ENCODE data around the gene SLIT2.

Gene SLIT2

DNA sequence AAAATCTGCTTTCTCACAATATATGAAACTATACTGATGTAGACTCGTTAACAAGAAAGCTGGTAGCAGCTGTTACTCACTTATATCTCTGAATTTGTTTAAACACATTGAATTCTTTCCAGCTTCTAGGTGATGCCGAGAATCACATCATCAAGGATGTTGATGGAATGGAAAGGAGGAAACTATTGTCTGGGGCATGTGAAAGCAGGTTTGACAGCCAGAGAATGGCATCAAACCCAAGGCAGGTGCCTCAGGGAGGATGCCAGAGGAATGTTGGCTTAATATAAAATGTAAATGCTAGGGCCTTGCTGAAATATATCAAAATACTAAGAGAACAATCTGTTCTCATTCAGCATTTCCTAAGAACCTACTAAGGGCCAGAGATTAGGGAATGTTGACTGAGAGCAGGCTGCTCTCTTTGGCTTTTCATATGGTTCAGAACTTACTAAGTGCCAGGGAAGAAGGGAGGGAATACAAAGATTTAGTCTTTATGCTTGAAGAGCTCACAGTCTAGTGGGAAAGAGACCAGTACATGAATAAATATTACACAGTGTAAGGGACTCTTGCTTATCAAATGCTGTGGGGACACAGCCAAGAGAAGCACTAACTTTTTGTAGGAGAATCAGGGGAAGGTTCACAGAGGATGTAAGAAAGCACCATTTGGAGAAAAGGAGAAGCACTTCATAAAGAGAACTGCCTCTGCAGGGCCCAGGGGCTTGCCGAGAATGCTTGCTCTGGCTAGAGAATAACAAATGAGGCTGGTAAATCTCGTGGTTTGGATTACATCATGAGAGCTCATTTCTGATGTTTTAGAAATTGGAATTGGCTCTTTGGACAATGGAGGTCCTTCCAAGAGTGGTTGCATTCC is 14.7 kb downstream of the SLIT2 start:
- DNase-seq: no peak

DNA sequence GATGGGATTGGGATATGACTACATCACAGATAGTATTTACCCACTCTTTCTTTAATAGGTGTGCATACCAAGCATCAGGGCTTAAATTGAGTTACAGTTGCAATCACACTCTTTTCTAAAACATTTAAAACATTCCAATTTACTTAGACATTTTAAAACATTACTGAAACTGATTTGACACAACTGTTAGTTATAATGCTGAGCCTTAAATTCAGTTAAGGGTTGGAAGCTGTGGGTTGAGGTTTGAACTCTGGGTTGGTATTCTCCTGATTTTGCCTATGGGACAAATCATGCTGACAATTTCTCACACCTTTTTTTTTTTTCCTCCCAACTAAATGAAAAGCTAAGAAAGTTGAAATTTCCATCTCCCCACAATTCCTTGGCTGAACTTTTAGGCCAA is 16.3 kb downstream of the SLIT2 start:
- no peak for DNase-seq

DNA sequence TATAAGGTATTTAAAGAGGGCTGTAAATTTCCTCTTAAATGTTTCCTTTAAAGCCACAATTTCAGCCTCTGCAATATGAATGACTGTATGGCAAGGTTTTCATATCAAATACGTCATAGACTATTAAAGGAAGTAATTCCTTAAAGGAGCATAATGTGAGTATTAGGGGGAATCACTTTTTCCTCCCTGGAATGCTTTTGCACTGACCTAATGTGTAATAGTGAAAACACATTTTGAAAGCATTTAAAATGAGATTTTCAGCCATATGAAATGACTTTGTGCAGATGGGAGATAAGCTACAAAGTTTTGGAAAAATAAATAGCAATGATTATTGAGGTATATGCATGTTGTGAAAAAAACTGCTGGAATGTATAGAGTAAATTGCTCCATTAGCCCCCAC is 17.6 kb downstream of the SLIT2 start:
- DNase-seq: no peak

DNA sequence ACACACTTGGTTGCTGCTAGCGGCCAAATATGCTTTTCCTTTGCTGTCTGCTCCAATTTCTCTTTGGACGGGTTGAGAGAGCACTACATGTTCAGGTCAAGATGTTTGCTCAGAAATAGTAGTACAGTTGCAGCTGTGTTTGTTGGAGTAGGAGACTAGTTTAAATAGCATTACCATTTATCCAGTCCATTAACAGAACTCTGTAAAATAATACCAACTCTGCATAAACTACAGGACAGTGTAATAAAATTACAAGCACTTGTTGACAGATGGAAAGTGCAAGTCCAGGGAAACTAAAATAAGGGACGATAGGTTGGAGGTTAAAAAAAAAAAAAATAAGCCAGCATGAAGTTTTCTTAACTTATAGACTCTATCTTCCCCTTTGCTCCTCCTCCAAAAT is 20.2 kb downstream of the SLIT2 start:
- DNase-seq: no peak

DNA sequence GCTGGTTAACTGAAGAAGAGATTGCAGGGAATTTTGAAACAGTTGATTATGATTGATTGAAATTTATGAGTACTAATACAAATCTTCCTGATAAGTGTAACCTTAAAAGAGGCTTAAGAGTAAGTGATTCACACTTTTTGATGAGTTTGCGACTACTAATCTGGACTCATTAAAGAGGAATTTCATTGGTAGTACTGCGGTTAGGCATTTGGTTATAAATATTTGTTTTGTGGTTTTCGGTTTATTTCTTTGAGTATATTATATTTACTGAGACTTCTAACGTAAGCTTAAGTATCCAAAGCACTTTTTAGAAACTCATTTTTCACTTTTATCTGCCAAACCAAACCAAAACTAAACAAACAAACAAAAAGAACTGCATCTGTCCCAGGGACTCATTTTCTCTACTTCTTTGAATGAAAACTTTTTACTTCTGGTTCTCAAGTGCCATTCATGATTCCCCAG is 20.7 kb downstream of the SLIT2 start:
- DNase-seq: no peak

DNA sequence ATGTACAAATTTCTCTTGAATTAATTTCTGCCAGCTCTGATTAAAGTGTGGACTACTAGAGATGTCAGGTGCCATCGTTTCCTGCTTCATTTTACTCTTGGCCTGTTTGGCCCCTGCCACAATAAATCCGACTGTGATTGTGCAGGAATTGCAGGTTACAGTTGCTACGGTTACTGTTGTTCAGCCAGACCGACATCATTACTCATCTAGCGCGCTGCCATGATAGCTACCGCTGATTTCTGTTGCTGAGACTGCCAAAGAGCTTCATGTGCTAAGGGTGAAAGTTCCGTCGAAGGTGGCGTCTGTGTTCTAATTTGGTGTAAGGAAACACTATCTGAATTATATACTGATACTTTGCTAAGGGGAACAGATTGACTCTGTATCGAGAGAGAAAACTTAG is 22.1 kb downstream of the SLIT2 start:
- no peak for DNase-seq

DNA sequence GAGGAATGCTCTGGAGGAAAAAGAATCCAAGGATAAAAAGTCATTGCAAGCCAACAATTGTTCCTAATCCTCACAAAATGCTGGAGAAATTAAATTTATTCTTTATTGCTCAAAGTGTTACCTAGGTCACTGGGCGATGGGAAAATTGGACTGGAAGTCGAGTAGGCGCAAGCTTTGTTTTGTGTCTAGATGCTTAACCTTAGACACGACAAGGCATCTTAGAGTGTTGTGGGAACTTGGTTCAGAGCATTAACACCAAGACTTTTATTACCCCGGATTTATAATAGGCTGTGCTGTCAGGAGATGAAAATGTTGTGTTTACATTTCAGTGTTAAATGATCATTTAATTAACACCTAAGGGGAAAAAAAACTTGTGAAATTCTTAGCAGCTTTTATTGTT is 25.1 kb downstream of the SLIT2 start:
- DNase-seq: no peak

DNA sequence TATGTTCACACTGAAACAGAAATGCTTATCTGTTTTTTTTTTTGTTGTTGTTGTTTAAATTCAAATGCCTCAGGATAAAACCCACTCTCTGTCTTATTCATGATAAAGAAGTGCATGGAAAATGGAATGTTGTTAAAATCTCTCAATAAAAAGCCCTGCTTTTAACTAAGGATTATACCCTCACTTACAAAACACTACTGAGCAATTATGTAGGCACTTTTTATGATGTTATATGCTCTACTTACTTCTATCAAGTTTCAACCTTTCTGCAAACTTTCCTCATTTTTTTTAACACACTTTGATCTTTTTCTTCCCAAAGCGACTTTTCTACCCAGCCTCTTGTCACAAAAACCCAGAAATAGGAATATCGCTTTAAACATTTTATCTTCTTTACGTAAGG is 26.5 kb downstream of the SLIT2 start:
- no peak for DNase-seq

DNA sequence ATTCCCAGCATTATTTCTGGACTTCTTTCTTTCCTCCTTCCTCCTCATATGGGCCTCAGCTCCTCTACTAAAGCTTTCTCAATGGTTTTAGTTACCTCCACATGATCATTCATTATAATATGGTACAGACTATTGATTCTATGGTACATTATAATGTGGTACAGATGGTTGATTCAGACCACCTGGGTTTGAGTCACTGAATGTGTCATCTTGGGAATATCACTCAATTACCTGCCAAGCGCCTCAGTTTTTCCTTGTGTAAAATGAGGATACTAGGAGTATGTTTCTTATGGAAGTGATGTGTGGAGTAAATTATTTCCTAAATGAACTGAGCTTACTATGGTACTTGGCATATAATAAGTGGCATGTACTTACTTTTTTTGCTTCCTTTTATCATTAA is 27.7 kb downstream of the SLIT2 start:
- DNase-seq: no peak

DNA sequence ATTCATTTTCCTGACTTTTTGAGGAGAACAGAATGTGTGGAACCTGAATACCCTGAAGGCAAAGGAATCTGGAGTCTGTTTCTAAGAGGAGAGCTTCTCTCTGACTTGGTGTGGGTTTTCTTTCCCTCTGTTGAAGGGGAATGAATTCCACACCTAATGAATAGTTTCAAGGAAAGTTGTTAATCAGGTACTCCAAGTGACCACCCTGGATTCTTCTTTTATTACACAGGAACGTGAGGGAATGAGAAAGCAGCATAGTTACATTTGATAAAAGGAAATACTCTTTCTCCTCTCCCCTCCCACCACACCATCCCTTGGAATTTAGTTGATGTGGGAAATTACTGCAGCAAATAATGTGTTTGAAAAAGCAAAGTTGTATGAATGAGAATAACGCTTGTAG is 29.7 kb downstream of the SLIT2 start:
- no peak for DNase-seq

DNA sequence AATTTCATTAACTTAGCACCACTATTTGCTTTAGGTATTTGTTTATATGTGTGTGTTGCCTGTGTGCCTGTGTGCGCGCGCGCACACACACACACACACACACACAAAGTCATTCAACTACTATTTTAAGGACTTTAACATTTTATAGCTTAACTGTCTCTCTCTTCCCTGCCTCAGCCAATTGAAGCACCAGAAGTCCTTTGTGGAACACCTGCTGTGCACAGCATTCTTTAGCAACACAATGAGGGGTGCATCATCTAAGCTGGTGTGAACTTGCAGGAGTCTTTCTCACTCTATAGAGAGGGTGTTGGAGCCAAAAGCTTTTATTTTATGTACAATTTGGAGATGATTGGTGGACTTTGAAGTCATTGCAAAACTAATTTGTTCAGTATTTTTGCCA is 31.3 kb downstream of the SLIT2 start:
- no peak for DNase-seq

DNA sequence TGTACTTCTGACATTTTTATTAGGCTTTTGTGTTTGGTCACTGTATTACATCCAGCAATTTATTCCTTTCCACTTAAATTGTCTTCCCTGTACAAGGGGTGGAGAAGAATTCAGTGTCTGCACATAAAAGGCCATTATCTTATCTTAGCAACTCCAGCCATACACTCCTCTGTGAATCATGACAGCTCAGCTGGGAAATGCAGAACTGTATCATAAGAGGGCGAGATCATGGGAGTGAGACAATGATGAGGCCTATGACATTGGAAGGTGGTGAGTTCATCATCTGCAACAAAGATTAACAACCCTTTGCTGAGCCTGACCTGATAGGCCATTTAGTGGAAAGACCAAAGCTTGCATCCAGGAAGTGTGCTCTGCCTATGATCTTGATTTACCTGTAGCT is 33.3 kb downstream of the SLIT2 start:
- DNase-seq: no peak

DNA sequence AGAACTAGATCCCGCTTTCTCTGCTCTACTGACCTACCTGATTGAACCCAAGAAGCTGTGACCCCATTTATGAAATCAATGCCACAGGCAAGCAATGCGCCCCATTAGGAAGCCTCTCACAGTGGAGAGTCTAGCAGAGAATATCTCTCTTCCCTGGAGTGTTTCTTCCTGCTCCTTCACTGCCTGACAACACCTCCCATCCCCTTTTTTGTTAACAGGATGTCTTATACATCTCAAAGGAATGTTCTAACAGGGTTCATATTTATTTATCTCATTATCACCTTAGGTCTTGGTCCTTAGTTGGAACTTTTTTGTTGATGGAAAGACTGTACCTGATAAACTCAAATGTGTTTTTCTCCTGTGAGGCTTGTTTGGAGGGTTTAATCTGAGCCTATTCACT is 35.5 kb downstream of the SLIT2 start:
- no peak for DNase-seq

DNA sequence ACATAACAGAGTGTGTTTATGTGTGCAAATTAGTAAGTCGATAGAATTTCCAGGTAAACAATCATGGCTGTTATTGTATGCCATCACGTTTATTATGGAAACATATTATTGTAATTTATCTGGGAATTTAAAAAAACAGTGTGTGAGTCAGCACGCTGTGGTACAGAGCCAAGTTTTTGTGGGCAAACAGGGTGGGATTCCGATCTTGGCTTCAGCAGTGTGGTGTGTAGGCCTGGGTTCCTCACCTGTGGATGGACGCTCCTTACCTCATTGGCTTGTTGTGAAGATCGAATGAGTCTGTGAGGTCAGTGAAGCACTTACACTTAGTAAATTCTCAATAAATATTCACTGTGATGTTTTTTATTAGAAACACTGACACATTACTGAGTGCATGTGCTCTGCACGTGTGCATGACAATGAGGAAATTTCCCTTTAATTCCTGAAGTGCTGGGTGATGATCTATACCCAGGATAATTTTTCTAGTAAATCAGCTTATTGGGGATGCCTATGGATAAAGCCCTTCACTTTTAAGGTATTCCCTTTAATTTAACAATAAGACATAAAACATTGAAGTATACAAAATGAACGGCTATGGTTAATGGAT is 36.4 kb downstream of the SLIT2 start:
- no peak for DNase-seq

DNA sequence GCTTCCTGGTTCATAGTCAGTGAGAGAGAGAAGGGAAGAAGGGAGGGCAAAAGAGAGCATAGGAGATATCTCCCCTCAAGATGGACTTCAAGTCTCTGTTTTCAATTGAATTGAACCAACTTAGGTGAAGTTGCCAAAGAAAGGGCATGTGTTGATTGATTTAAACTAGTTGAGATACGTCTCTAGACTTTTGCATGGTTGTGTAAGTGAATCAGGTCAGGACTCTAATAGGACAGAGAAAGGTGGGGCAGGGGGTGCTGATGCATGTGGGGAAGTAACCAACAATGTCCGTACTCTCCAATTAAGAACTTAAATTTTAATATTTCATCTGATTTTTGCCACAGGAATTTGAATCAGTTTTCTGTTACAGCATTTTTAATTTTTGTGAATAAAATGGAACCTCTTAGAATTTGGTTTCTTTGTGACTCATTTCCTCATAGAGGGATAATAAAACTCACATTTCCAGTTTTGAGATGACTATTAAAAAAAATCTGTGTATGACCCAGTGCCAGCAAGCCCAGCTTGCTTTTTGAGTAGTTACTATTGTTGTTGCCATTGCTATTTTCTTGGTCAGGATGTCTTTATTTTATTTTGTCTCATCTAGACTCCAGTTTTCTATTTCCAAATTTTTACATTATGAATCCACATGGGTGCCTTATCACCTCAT is 37.3 kb downstream of the SLIT2 start:
- DNase-seq: no peak

DNA sequence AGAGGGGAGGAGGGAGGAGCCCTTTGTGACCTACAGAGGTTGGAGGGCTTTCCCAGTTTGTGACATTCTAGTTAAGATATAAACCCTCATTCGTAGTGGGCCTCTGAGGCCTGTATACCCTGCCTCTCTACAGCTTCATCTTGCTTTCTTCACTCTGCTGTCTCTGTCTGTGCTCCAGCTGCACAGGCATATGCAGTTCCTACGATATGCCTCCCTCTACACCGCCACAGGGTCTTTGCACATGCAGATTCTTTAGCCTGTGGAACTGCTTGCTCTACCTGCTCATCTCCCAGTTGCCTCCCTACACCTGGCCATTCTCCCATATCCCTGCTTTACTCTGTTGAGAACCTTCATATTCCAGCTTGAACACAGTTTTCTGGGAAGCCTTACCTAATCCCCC is 38.1 kb downstream of the SLIT2 start:
- DNase-seq: no peak

DNA sequence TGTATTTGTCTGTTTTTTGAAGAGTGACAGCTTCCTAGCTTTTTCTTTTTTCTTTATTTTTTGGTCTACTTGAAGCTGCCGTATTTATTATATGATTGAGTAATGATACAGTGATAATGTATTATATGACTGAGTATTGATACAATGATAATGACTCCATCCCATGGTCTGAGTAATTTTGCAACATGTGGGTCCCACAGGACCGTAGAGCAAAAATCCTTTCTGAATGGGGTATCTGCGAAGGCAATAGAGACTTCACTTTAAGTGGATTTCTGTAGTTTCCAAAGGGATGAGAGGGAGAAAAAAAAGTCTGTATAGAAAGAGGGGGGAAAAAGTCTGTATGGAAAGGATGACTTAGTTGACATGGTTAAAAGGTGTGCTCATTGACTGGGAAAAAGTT is 41.0 kb downstream of the SLIT2 start:
- no peak for DNase-seq

DNA sequence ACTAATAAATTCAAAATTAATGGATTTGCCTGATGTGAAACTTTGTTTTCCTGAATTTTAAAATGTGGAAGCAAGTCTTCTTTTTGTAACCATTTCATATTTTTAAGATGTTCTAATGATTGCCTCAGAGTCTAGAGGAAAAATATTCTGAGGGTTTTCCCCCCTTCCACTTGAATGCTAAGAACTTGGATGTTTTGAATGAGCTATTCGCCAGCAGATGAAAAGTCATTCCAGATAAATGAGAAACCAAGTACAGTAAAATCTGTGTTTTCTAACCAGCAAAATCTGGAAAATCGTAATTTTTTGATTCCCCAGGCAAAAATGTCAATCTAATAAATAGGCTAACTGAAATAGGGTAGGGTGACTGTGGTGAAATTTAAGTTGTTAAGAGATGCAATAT is 45.6 kb downstream of the SLIT2 start:
- no peak for DNase-seq

DNA sequence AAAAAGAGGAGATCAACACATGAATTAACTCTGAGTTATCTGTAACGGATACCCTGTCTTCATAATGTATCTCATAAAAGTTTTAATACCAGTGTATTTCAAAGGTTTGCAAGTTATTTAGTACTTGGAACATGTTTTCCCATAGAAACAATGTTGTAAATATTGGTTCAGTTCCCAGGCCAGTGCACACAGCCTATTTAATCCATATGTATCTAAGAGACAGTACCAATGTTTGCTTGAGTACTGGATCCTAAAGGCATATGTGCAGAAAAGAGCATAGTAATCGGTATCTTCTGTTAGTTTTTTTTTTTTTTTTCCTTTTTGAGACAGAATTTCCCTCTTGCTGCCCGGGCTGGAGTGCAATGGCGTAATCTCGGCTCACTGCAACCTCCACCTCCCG is 46.1 kb downstream of the SLIT2 start:
- DNase-seq: no peak

DNA sequence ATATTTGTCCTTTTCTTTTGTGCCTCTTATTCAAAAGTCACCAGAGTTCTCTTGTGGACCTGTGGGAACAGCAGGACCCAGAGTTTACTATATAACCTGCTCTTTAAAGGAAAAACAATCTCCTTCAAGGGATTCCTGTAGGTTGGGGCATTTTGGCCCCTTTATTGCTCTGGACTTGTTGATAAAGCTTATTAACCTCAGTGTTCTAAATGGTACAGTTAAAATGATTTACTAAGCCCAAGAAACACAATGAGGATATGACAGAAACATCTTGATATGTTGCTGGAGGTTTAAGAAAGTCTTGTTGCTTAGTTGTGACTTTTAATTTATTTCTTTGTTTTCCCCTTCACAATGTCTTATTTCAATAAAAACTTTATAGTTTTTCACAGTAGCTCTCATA is 46.8 kb downstream of the SLIT2 start:
- no peak for DNase-seq

DNA sequence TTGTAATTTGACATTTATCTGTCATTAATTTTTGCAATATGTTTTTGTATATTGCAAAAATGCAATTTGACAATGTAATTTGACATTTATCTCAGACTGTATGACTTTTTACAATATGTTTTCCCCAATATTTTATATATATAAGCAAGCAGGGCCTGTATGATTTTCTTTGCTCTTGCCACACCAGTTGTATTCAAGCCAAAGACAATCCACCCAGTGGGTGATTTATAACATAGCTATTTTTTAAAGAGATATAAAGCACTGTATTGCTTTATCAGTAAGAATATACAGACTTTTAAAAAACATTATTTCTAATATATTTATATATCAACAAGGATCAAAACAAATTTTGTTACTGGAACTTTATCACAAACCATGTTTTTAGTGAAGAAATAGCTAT is 47.3 kb downstream of the SLIT2 start:
- no peak for DNase-seq

DNA sequence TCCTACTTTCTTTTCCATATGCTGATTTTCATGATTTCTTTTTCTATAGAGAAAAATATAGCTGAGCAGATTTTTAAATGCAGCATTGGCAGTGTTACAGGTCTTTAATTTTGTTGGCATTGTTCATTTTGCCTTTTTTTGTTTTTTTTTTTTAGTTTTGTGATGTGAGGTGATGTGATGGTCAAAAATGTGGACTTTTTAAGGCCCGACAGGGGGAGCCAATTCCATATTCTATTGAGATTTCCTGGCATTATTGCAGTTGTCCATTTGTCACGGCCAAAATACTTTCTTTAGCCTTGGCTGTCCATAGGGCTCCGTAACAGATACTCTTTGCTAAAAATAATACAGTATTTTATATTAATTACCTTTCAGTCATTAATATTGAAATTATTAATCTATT is 47.8 kb downstream of the SLIT2 start:
- DNase-seq: no peak

DNA sequence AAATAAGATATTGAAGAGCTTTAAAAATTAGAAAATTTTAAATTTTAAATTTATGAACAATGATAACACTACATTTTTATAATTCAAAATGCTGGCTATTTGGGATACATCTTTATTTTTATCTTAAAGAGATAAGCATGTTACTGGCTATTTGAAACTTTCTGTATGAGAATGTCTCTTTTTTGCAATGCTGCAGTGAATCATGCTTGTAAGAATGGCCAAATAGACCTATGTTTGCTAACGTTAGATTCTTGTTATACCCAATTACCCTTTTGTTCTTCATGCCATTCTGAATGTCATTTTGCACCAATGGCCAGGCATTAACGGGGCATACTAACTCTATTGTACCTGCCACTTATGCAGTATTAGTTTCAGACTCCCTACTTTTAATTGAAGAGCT is 49.5 kb downstream of the SLIT2 start:
- DNase-seq: no peak
